Measurements from ENCODE around the gene IGFBP7. TPM values are rescaled to one million over a fixed set of nuclear protein-coding genes. Genes with fewer than 3 reads are reported as not detected.

IGFBP7 gene
- total RNA-seq, 1 experiment from 2014 or later = 61.9 TPM

- intact Hi-C loops (cut with micrococcal nuclease) = no loop called here
- Mint-ChIP-seq H3K27ac (ENCODE audit: low read depth, unreplicated experiment) (no peak overlapping the region), H3K27me3 (ENCODE audit: insufficient read depth, unreplicated experiment) (no peaks in the 10 kb centered on the region), H3K4me3 (ENCODE audit: unreplicated experiment) (no peak overlapping the region), H3K4me1 (ENCODE audit: insufficient read depth, unreplicated experiment) (peaks cover 6% of the 10 kb centered on the region), H3K36me3 (ENCODE audit: insufficient read depth, unreplicated experiment) (peaks cover 99% of the 10 kb centered on the region), H3K9me3 (ENCODE audit: unreplicated experiment) (no peaks in the 10 kb centered on the region)
- DNase-seq (ENCODE audit: unreplicated experiment) = no peak
- CTCF ChIA-PET = no interaction called here
- no TSS peak for BruUV-seq (replicated peaks)
- POLR2A ChIA-PET = interaction anchor here (0.9 to 2.0 kb wide), 3 partner anchors 17 to 22 kb away, joined by 3 to 9 read pairs (median 4); partner anchors contain the start of genes NOA1 and POLR2B
- TF ChIP-seq, protein P1, sequence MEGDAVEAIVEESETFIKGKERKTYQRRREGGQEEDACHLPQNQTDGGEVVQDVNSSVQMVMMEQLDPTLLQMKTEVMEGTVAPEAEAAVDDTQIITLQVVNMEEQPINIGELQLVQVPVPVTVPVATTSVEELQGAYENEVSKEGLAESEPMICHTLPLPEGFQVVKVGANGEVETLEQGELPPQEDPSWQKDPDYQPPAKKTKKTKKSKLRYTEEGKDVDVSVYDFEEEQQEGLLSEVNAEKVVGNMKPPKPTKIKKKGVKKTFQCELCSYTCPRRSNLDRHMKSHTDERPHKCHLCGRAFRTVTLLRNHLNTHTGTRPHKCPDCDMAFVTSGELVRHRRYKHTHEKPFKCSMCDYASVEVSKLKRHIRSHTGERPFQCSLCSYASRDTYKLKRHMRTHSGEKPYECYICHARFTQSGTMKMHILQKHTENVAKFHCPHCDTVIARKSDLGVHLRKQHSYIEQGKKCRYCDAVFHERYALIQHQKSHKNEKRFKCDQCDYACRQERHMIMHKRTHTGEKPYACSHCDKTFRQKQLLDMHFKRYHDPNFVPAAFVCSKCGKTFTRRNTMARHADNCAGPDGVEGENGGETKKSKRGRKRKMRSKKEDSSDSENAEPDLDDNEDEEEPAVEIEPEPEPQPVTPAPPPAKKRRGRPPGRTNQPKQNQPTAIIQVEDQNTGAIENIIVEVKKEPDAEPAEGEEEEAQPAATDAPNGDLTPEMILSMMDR (IDR thresholded peaks at IDR 0.05; ENCODE audit: unreplicated experiment) = no peak
Observed at GRCh38 chr4:56999751-57000150, 110.4 kb downstream of the IGFBP7 start.

GRCh38 chr4:56995525-56995924 lies 114.7 kb downstream of the IGFBP7 start:
- intact Hi-C loops (cut with micrococcal nuclease) = no loop called here
- no peak overlapping the region for H3K4me3 Mint-ChIP-seq (ENCODE audit: unreplicated experiment)
- TF ChIP-seq, protein P1 (IDR thresholded peaks at IDR 0.05; ENCODE audit: unreplicated experiment) = no peak
- H3K27me3 Mint-ChIP-seq (ENCODE audit: insufficient read depth, unreplicated experiment) = no peaks in the 10 kb centered on the region
- ChIA-PET POLR2A (no interaction called here), CTCF (no interaction called here)
- DNase-seq (ENCODE audit: unreplicated experiment) = no peak
- H3K27ac Mint-ChIP-seq (ENCODE audit: low read depth, unreplicated experiment) = no peak overlapping the region
- H3K4me1 Mint-ChIP-seq (ENCODE audit: insufficient read depth, unreplicated experiment) = peaks cover 6% of the 10 kb centered on the region
- no peaks in the 10 kb centered on the region for H3K9me3 Mint-ChIP-seq (ENCODE audit: unreplicated experiment)
- BruUV-seq (replicated peaks) = no TSS peak
- H3K36me3 Mint-ChIP-seq (ENCODE audit: insufficient read depth, unreplicated experiment) = peaks cover 99% of the 10 kb centered on the region

DNA sequence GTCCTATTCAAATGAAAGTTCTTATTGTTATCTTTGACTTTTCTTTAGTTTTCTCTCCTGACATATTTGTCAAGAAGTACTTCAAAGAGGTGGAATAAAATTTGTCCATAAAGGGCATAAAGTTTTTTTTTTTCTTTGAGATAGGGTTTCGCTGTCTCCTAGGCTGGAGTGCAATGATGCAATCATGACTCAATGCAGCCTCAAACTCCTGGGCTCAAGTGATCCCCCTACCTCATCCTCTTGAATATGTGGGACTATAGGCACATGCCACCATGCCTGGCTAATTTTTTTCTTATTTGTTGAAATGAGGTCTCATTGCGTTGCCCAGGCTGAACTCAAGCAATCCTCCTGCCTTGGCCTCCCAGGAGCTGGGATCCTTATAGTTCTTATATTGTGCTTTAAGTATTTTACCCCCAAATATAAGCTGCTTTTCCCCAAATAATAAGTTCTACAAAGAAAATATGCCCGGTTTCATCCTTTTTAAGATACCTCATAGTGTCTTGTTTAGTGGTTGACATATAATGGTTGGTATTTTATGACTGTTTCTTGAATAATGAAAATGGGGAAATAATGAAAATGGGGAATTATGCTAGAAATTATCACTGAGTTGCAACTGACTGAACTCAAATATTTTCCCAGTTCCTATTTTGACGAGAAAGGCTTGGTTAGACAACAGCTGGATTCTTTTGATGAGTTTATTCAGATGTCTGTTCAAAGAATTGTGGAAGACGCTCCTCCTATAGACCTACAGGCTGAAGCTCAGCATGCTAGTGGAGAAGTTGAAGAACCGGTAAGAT lies 119.9 kb downstream of the IGFBP7 start:
- Mint-ChIP-seq H3K27me3 (ENCODE audit: insufficient read depth, unreplicated experiment) (no peaks in the 10 kb centered on the region), H3K4me3 (ENCODE audit: unreplicated experiment) (no peak overlapping the region), H3K27ac (ENCODE audit: low read depth, unreplicated experiment) (peak overlapping the region; percentile 54), H3K9me3 (ENCODE audit: unreplicated experiment) (no peaks in the 10 kb centered on the region), H3K4me1 (ENCODE audit: insufficient read depth, unreplicated experiment) (peaks cover 13% of the 10 kb centered on the region), H3K36me3 (ENCODE audit: insufficient read depth, unreplicated experiment) (peaks cover 80% of the 10 kb centered on the region)
- CTCF ChIA-PET = interaction anchor here (0.6 to 1.7 kb wide), 4 partner anchors 12 to 445 kb away, joined by 3 to 5 read pairs (median 3); partner anchors contain the start of gene POLR2B
- peak; percentile 41 for DNase-seq (ENCODE audit: unreplicated experiment)
- TF ChIP-seq, protein P1 (IDR thresholded peaks at IDR 0.05; ENCODE audit: unreplicated experiment) = no peak
- no TSS peak for BruUV-seq (replicated peaks)
- intact Hi-C loops (cut with micrococcal nuclease) = no loop called here
- POLR2A ChIA-PET = interaction anchor here (8.2 kb wide), 1 partner anchor 12 kb away, joined by 69 read pairs; the partner anchor contains the start of genes NOA1 and POLR2B

GRCh38 chr4:56986952-56987351 lies 123.2 kb downstream of the IGFBP7 start:
- BruUV-seq (replicated peaks) = no TSS peak
- Mint-ChIP-seq H3K9me3 (ENCODE audit: unreplicated experiment) (no peaks in the 10 kb centered on the region), H3K27me3 (ENCODE audit: insufficient read depth, unreplicated experiment) (no peaks in the 10 kb centered on the region), H3K27ac (ENCODE audit: low read depth, unreplicated experiment) (no peak overlapping the region), H3K4me3 (ENCODE audit: unreplicated experiment) (no peak overlapping the region), H3K36me3 (ENCODE audit: insufficient read depth, unreplicated experiment) (peaks cover 62% of the 10 kb centered on the region), H3K4me1 (ENCODE audit: insufficient read depth, unreplicated experiment) (peaks cover 33% of the 10 kb centered on the region)
- intact Hi-C loops (cut with micrococcal nuclease) = no loop called here
- CTCF ChIA-PET = interaction anchor here (0.6 to 1.8 kb wide), 3 partner anchors 9 to 301 kb away, joined by 4 to 5 read pairs (median 5); partner anchors contain the start of gene NOA1
- POLR2A ChIA-PET = interaction anchor here (8.2 kb wide), 1 partner anchor 9 kb away, joined by 69 read pairs; the partner anchor contains the start of genes NOA1 and POLR2B
- DNase-seq (ENCODE audit: unreplicated experiment) = no peak
- TF ChIP-seq, protein P1 (IDR thresholded peaks at IDR 0.05; ENCODE audit: unreplicated experiment) = no peak
